GM06990 (cell line): ENCODE results near the gene FES.
"Not testable (repeated sequence)": the region's sequence is repeated elsewhere in the genome, so short reads cannot be mapped to it uniquely, and the experiment has no call there.

ENCODE experiments used
- DNase-seq: peaks from one replicate; pipeline ENCODE4 v3.0.0-alpha.2; 2011; ENCODE audit not compliant: insufficient read length; ENCODE audit errors: extremely low read depth
- H3K27me3 ChIP-seq: replicated peaks from 2 replicates; pipeline ENCODE4 v1.6.0; 2011; ENCODE audit warnings: low read length; ENCODE audit not compliant: control insufficient read depth, insufficient read depth
- H3K36me3 ChIP-seq: 2 replicates; pipeline ENCODE4 v1.5.1; 2011; ENCODE audit warnings: low read length; ENCODE audit not compliant: control insufficient read depth, insufficient read depth
- H3K4me3 ChIP-seq: replicated peaks from 2 replicates; pipeline ENCODE4 v1.5.1; 2011; ENCODE audit warnings: low read depth, mild to moderate bottlenecking, control low read depth, low read length
- CTCF ChIP-seq: IDR thresholded peaks from 2 replicates; pipeline ENCODE4 v1.5.1; 2011; ENCODE audit warnings: low read length, control low read depth, mild to moderate bottlenecking, inconsistent platforms; ENCODE audit not compliant: insufficient read depth, poor library complexity, severe bottlenecking

The FES gene

DNA sequence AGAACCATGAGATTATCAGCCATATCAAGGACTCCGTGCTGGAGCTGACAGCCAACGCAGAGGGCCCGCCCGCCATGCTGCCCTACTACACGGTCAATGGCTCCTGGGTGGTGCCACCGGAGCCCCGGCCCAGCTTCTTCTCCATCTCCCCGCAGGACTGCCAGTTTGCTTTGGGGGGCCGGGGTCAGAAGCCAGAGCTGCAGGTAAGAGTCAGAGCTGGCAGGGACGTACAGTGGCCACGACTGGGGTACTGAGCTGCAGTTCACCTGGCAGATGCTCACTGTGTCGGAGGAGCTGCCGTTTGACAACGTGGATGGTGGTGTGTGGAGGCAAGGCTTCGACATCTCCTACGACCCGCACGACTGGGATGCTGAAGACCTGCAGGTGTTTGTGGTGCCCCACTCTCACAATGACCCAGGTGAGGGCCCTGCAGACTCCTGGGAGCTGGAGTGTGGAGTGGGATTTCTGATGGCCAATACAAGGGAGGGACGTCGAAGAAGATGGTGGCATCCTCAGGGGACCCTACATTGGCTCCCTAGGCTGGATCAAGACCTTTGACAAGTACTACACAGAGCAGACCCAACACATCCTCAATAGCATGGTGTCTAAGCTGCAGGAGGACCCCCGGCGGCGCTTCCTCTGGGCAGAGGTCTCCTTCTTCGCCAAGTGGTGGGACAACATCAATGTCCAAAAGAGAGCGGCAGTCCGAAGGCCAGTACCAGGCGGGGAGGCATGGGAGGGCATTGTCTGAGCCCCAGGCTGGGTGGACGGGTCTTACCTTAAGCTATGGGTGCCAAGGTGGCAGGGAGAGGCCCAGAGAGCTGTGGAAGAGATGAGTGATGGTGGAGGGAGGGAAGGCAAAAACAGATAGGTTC, 21.2 kb downstream of the FES start:
- H3K4me3 ChIP-seq, result no peak overlapping the region
- H3K36me3 ChIP-seq, result peaks cover 40% of the 10 kb centered on the region
- no peak for TF ChIP-seq CTCF
- H3K27me3 ChIP-seq, result no peaks in the 10 kb centered on the region
- DNase-seq, result no peak

DNA sequence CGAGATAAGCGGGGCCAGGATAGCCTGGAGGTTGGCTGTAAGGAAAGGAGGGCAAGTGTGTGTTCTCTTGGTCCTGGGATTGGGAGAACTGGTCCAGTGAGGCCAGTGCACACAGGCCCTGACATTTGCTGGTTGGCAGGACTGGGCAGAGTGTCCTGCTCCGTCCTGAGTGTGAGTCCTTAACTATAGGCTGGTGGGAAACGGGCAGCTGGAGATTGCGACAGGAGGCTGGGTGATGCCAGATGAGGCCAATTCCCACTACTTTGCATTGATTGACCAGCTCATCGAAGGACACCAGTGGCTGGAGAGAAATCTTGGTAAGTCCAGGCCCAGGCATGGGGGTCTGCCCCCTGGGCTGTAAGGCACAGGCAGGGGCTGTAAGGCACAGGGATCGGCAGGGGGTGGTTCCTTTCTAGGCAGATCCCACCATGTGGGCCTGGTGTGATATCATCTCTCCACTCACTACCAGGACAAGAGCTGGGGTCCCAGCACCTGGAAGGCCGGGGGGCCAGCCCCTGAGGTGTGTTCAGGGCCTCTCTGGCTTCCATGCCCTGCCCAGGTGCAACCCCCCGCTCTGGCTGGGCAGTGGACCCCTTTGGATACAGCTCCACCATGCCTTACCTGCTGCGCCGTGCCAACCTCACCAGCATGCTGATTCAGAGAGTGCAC, 22.0 kb downstream of the FES start:
- no peaks in the 10 kb centered on the region for H3K27me3 ChIP-seq
- DNase-seq, result no peak
- H3K36me3 ChIP-seq, result peaks cover 47% of the 10 kb centered on the region
- no peak overlapping the region for H3K4me3 ChIP-seq
- no peak for TF ChIP-seq CTCF

DNA sequence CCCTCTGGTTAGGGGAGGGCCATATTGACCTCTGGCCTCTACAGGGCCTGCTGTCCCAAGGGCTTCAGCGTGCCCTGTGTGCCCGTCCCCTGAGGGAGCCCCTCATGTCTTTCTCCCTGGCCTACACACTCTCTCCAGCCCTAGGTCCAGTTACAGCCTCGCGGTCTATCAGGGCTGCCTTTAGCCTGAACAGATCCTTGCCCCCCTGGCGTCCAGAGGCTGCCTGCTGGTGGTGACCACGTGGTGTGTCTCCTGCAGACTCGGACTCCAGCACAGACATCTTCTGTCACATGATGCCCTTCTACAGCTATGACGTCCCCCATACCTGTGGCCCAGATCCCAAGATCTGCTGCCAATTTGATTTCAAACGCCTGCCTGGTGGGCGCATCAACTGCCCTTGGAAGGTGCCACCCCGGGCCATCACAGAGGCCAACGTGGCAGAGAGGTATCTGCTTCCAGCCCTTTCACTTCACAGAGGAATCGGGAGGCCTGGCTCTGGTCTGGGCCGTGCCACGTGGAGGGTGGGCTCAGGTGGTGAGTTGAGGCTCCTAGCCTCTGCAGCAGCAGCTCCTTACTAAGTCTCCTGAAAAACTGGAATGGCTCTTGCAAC, 22.9 kb downstream of the FES start:
- Histone ChIP-seq H3K27me3 (no peaks in the 10 kb centered on the region), H3K4me3 (no peak overlapping the region), H3K36me3 (peaks cover 52% of the 10 kb centered on the region)
- TF ChIP-seq CTCF, result no peak
- no peak for DNase-seq

- no peak overlapping the region for H3K4me3 ChIP-seq
- no peak for TF ChIP-seq CTCF
- DNase-seq, result no peak
- H3K27me3 ChIP-seq, result no peaks in the 10 kb centered on the region
- peaks cover 60% of the 10 kb centered on the region for H3K36me3 ChIP-seq
Measured at GRCh38 chr15:90907838-90908507, 23.7 kb downstream of the FES start.

DNA sequence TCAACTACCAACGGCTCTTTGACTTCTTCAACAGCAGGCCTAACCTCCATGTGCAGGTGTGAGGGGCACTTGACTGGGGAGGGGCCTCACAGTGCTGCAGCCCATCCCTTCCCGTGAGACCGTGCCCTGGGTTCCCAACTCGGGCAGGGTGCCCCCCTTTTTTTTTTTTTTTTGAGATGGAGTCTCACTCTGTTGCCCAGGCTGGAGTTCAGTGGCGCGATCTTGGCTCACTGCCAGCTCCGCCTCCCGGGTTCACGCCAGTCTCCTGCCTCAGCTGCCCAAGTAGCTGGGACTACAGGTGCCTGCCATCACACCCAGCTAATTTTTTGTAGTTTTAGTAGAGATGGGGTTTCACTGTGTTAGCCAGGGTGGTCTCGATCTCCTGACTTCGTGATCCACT, 25.1 kb downstream of the FES start:
- DNase-seq, H3K4me3 ChIP-seq, H3K27me3 ChIP-seq: not testable (repeated sequence)
- peaks cover 68% of the 10 kb centered on the region for H3K36me3 ChIP-seq
